Mesenteric fat pad (tissue), 1 donor: ENCODE data around the gene LRRN3. TPM values are rescaled to one million over a fixed set of nuclear protein-coding genes. Genes with fewer than 3 reads are reported as not detected.

Experiments
- DNase-seq: peaks from one replicate; pipeline ENCODE4 v3.0.0-alpha.2; 2020; ENCODE audit warnings: low spot score
- total RNA-seq: library from RNA; stranded (reverse); fragmentation: NEBNext Ultra II Directional; extraction: Animal tissue kit (Norgen Biotek cat#: 25700); gene quantifications from one replicate; pipeline ENCODE4 v1.2.1, GENCODE V29; 2021
- donor health status: DM: yes; HTN: yes; CAD: no.

Gene LRRN3
- total RNA-seq, 1 donor from 2014 or later: 2.0 TPM

DNA sequence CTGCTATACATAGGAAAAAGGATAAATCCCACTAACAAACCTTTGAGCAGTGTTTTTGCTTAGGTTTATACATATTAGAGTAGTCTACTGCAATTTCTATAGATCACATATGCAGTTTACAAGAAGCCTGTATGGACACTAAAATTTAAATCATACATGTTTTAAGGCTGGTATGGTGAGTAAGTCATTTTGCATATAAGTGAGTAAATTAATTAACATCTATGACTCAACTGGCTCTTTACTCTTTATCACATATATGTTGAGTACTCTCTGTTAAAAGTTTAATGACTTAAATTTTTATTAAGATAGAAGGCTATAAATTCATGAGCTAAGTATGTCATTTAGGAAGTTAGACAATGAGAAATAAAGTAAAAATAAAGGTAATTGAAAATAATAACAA is 69.4 kb downstream of the LRRN3 start:
- no peak for DNase-seq

DNA sequence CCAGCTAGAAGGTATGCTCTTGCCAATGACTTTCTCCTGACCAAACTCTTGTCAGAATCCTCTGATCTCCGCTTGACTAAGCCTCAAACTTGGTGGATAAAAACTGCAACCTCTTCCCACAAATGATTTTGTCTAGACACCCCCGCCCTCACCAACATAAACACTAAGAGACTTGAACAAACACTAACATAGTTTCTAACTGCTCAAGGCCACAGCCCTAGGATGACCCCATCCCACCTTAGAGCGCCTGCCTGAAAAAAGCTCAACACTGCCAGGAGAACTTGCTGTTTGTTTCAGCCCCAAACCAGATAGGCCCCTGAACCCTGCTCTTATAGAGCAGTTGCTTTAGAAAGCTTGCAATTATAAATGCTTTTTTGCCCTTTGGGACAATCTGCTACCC is 71.8 kb downstream of the LRRN3 start:
- no peak for DNase-seq

DNA sequence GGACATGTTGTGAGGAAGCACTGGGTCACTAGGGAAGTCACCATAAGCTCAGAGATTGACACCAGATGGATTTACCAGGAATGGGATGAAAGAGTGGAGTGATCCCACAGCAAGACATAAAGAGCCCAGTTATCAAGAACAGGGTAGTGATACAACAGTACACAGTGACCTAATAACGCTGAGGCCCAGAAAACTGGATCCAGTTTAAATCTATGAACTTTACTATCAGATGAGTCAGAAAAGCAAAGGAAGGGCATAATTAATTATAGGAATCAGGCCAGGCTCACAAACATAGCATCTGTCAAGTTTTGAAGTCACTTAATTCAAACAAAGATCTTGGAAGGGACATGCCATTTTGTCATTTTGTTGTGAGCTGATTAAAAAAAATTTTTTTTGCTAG is 73.5 kb downstream of the LRRN3 start:
- DNase-seq: no peak

DNA sequence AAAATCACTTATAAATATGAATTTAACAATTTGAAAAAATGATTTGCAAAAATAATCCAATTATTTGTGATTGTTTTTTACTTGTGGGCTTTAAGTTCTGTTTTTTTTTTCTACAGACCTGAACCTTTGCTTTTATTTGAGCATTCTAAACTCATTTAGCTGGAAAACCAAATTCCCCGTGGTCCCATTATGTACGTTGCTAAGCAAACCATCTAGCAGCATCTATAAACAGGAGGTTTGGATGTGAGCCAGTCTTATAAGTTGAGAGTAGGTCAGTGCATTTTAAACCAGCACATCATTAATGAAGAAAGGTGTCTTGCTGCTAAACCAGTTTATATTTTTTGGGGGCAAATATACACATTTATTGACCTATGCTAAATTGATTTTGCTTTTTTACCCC is 77.3 kb downstream of the LRRN3 start:
- no peak for DNase-seq

DNA sequence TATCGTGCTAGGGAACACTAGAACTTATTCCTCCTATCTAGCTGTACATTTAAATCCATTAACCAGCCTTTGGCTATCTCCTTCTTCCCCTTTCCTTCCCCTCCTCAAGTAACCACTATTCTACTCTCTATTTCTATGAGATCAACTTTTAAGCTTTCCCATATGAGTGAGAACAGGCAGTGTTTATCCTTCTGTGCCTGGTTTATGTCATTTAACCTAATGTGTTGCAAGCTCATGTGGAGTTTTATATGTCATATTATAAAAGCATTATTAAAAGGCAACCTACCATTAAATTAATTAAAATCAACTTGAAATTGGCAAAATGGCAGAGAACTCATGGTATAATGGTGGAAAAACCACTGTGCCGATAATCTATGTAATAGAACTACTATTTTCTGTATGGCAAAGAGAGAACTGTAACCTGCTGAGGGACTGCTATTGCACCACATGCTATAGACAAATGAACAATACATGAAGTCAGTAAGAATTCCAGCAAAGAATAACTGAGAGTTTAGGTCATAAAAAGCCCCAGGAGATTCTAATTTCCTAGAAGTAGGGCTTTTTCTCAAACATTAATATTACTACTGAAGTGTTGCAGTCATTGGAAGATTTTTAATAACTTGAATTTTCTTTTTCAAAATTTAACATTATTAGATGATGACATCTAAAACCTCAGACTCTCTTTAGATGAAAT is 81.8 kb downstream of the LRRN3 start:
- DNase-seq: no peak

DNA sequence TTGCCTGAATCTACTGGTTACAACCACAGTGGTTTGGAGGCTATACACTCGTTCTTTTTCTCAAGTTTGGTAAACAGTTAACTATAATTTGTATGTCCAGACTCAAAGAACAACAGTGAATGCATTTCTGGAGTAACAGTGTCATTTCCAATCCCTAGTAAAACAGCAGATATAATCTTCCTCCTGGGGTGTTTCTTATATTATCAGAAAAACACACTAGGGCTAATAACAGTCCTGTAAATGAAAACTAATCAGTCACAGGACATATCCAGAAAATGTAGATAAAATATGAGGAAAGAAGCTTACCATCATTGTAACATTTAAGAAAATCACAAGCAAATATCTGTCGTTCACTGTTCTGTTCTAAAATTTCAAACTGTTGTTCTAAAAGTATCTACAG is 82.6 kb downstream of the LRRN3 start:
- no peak for DNase-seq

DNA sequence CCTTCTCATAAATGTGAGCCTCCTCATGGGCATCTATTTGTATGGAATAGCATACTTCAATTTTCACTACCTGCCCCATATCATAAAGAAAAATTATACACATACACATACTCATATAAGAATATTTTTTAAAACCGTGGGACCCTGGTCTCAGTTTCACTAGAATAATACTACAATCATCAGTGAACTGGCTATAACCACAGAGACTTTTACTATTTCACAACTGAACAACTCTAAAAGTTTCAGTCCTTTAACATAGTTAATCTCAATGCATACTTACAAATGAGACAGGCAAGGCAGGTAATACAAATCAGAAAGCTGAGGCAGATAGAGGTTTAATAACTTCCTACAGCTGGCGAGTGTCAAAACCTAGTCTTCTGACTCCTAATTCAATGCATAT is 83.1 kb downstream of the LRRN3 start:
- no peak for DNase-seq

DNA sequence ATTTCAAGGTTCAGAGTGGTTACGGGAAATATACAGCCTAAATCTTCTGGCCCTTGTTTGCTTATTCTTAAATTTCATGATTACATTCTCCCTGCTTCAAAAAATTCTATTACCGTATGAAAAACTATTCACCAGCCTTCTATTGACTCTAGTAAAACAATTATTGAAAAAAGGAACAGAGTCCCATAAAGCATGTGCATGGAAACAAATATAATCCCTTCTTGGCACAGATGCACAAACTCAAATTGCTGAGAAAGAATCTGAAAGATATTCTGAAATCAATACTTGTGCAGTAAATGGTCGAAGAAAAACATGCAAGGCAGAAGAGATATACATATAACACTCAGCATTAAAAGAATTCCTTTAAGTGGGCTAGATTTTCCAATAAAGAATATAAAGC is 83.6 kb downstream of the LRRN3 start:
- no peak for DNase-seq
